GM19023 (cell line): ENCODE measurements around the gene DUSP5.
"Not testable (repeated sequence)": the region's sequence is repeated elsewhere in the genome, so short reads cannot be mapped to it uniquely, and the experiment has no call there.

ENCODE experiments used
- ATAC-seq: cut with Tn5 transposase; IDR thresholded peaks from one replicate; pipeline ENCODE4 v1.9.1; 2021; ENCODE audit warnings: mild to moderate bottlenecking, moderate library complexity; ENCODE audit not compliant: unreplicated experiment

DUSP5 gene

GRCh38 chr10:110497438-110498086 is at the start of gene DUSP5:
TSS of gene DUSP5 (plus strand) at chr10:110497907. CDS start at chr10:110498122, 215 bp downstream.
- ATAC-seq = peak; percentile 65

- ATAC-seq = no peak
These were observed 48.9 kb upstream of the DUSP5 start for GRCh38 chr10:110448682-110449418.

GRCh38 chr10:110455446-110455845 is 42.3 kb upstream of the DUSP5 start:
- no peak for ATAC-seq

GRCh38 chr10:110456046-110456445 is 41.7 kb upstream of the DUSP5 start:
- no peak for ATAC-seq

- ATAC-seq = no peak
These were observed 41.1 kb upstream of the DUSP5 start for GRCh38 chr10:110456523-110457091.

GRCh38 chr10:110457851-110458250 is 39.9 kb upstream of the DUSP5 start:
- no peak for ATAC-seq

GRCh38 chr10:110458266-110458920 is 39.3 kb upstream of the DUSP5 start:
- no peak for ATAC-seq

- ATAC-seq = no peak
These were observed 38.1 kb upstream of the DUSP5 start for GRCh38 chr10:110459600-110459999.

- no peak for ATAC-seq
These were observed 37.4 kb upstream of the DUSP5 start for GRCh38 chr10:110460111-110460809.

- ATAC-seq = no peak
These were observed 36.6 kb upstream of the DUSP5 start for GRCh38 chr10:110461088-110461487.

- ATAC-seq = no peak
These were observed 36.2 kb upstream of the DUSP5 start for GRCh38 chr10:110461530-110461929.

- ATAC-seq = no peak
These were observed 35.3 kb upstream of the DUSP5 start for GRCh38 chr10:110462166-110463095.

- ATAC-seq = not testable (repeated sequence)
These were observed 29.4 kb upstream of the DUSP5 start for GRCh38 chr10:110468258-110468657.

GRCh38 chr10:110470541-110470940 is 27.2 kb upstream of the DUSP5 start:
- not testable (repeated sequence) for ATAC-seq

- no peak for ATAC-seq
These were observed 26.1 kb upstream of the DUSP5 start for GRCh38 chr10:110471566-110472139.

GRCh38 chr10:110474017-110474416 is 23.7 kb upstream of the DUSP5 start:
- no peak for ATAC-seq

- no peak for ATAC-seq
These were observed 22.9 kb upstream of the DUSP5 start for GRCh38 chr10:110474826-110475225.

- ATAC-seq = no peak
These were observed 21.8 kb upstream of the DUSP5 start for GRCh38 chr10:110475722-110476515.

GRCh38 chr10:110479710-110480109 is 18.0 kb upstream of the DUSP5 start:
- no peak for ATAC-seq
